Measurements from ENCODE around the gene PGA4.

The PGA4 gene

DNA sequence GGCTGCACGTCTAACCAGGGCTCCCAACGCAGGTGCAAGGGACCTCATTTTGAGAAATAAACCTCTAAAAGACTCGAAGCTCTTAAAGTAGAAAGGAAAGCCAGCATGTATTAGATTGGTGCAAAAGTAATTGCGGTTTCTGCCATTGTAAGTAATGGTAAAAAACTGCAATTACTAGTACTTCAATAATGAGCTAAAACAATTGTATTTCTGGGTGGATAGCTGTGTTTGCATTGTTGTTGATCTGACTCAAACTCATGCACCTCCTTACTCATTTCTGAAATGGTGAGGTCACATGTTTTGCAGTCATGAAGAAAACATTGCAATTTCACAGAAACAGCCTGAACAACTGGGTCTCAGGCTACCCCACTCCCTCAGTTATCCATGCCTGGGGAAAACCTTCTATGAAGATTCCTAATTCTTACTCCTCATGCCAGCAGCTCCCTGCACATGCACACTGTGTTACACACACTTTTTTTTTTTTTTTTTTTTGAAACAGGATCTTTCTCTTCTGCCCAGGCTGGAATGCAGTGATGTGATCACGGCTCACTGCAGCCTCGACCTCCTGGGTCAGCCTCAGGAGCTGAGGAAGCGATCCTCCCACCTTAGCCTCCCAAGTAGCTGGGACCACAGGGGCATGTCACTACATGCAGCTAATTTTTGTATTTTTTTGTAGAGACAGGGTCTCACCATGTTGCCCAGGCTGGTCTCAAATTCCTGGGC lies 48.4 kb downstream of the PGA4 start:
- H3K27me3 ChIP-seq (ENCODE audit: insufficient read depth, low read length, poor library complexity), result peaks cover under 1% of the 10 kb centered on the region
- H3K79me2 ChIP-seq (ENCODE audit: insufficient read depth, low read length), result no peaks in the 10 kb centered on the region
- no peak for TF ChIP-seq EZH2 (IDR thresholded peaks at IDR 0.05; ENCODE audit: borderline replicate concordance, low read depth, low read length, severe bottlenecking)
- TF ChIP-seq, protein P1, sequence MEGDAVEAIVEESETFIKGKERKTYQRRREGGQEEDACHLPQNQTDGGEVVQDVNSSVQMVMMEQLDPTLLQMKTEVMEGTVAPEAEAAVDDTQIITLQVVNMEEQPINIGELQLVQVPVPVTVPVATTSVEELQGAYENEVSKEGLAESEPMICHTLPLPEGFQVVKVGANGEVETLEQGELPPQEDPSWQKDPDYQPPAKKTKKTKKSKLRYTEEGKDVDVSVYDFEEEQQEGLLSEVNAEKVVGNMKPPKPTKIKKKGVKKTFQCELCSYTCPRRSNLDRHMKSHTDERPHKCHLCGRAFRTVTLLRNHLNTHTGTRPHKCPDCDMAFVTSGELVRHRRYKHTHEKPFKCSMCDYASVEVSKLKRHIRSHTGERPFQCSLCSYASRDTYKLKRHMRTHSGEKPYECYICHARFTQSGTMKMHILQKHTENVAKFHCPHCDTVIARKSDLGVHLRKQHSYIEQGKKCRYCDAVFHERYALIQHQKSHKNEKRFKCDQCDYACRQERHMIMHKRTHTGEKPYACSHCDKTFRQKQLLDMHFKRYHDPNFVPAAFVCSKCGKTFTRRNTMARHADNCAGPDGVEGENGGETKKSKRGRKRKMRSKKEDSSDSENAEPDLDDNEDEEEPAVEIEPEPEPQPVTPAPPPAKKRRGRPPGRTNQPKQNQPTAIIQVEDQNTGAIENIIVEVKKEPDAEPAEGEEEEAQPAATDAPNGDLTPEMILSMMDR (IDR thresholded peaks at IDR 0.05; ENCODE audit: borderline replicate concordance, extremely low read depth, low read length, poor library complexity, severe bottlenecking), result no peak
- peaks cover 6% of the 10 kb centered on the region; the same call in 1 of the 2 replicates for H4K20me1 ChIP-seq (ENCODE audit: insufficient read depth, low read length)
- DNase-seq, result no peak
- H3K36me3 ChIP-seq (ENCODE audit: insufficient read depth, low read length), result no peaks in the 10 kb centered on the region
- no peak for ATAC-seq (ENCODE audit: insufficient read depth, low read depth)
- H3K4me3 ChIP-seq (ENCODE audit: low read depth in 1 of 2, low read length in 2 of 2), result no peak overlapping the region
- H3K27ac ChIP-seq (ENCODE audit: low read length), result no peak overlapping the region
- no peak overlapping the region for H2AFZ ChIP-seq (ENCODE audit: low read depth, low read length)
- no peak overlapping the region for H3K9ac ChIP-seq (ENCODE audit: low read depth, low read length)
- H3K4me2 ChIP-seq (ENCODE audit: insufficient read depth, low read length), result no peak overlapping the region
- no peaks in the 10 kb centered on the region for H3K4me1 ChIP-seq (ENCODE audit: insufficient read depth, low read length)
- no peaks in the 10 kb centered on the region for H3K9me3 ChIP-seq (ENCODE audit: insufficient read depth, low read length, severe bottlenecking)

DNA sequence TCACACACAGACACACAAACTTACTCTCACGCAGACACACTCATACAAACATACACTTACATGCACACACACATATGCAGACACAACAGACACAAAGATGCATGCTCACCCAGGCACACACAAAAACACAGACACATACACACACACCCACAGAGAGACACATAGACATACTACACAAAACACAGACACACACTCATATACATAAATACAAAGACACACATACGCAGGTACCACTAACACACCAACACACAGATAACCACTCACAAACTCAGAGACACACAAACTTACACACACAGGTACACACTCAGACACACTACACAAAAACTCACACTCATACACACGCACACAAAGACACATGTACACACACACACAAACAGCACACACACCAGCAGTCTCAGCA lies 50.6 kb downstream of the PGA4 start:
- Histone ChIP-seq H3K4me3 (ENCODE audit: low read depth in 1 of 2, low read length in 2 of 2) (no peak overlapping the region), H4K20me1 (ENCODE audit: insufficient read depth, low read length) (peaks cover 6% of the 10 kb centered on the region; the same call in 1 of the 2 replicates), H3K27me3 (ENCODE audit: insufficient read depth, low read length, poor library complexity) (peaks cover 7% of the 10 kb centered on the region), H3K36me3 (ENCODE audit: insufficient read depth, low read length) (no peaks in the 10 kb centered on the region), H3K4me2 (ENCODE audit: insufficient read depth, low read length) (no peak overlapping the region), H2AFZ (ENCODE audit: low read depth, low read length) (no peak overlapping the region), H3K9me3 (ENCODE audit: insufficient read depth, low read length, severe bottlenecking) (no peaks in the 10 kb centered on the region), H3K79me2 (ENCODE audit: insufficient read depth, low read length) (no peaks in the 10 kb centered on the region), H3K27ac (ENCODE audit: low read length) (no peak overlapping the region), H3K9ac (ENCODE audit: low read depth, low read length) (no peak overlapping the region), H3K4me1 (ENCODE audit: insufficient read depth, low read length) (no peaks in the 10 kb centered on the region)
- no peak for TF ChIP-seq EZH2 (IDR thresholded peaks at IDR 0.05; ENCODE audit: borderline replicate concordance, low read depth, low read length, severe bottlenecking)
- TF ChIP-seq, protein P1 (IDR thresholded peaks at IDR 0.05; ENCODE audit: borderline replicate concordance, extremely low read depth, low read length, poor library complexity, severe bottlenecking), result no peak
- no peak for ATAC-seq (ENCODE audit: insufficient read depth, low read depth)
- DNase-seq, result no peak

DNA sequence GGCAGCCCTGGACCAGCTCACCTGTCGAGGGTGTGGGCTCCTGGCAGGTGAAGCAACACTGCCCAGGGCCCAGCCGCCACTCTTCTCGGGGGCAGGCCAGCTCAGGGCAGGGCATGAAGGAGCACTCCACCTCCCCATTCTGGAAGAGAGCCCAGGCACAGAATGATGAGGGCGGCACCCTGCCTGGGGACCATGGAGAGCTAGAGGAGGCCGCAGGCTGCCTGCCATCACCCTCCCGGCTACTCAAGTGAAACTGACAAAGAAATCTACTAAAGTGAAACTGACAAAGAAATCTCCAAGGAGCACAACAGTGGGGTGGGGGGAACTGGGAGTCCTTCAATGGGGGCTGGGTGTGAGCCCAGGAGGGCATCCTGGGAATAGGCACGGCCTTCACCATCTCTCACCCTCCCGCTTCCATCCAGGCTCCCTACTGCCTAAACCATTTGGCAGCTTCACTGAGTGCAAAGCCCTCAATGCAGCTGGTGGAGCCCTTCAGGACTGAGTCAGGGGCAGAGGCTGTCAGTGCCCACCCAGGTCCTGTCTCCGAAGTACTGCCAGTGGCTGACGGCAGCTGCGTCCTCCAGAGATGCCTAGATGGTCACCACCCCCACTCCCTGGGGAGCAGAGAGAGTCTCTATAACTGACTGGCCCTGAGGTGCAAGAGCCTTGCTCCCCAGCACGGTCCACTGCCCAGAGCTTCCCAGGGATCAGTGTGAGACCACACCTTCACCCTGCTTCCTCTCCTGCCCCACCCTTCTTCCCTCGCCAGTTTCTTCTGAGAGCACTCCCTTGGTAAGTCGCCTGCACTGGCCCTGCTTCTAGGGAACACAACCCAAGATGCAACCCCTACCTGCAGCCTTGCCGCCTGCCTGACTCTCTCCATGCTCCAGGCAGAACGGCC lies 51.3 kb downstream of the PGA4 start:
- DNase-seq (no peak), ATAC-seq (ENCODE audit: insufficient read depth, low read depth) (no peak; the same call in 2 of the 3 replicates)
- no peak for TF ChIP-seq EZH2 (IDR thresholded peaks at IDR 0.05; ENCODE audit: borderline replicate concordance, low read depth, low read length, severe bottlenecking)
- TF ChIP-seq, protein P1 (IDR thresholded peaks at IDR 0.05; ENCODE audit: borderline replicate concordance, extremely low read depth, low read length, poor library complexity, severe bottlenecking), result no peak
- H3K27me3 ChIP-seq (ENCODE audit: insufficient read depth, low read length, poor library complexity), result peaks cover 7% of the 10 kb centered on the region
- H3K36me3 ChIP-seq (ENCODE audit: insufficient read depth, low read length), result no peaks in the 10 kb centered on the region
- no peaks in the 10 kb centered on the region for H3K4me1 ChIP-seq (ENCODE audit: insufficient read depth, low read length)
- no peak overlapping the region for H3K27ac ChIP-seq (ENCODE audit: low read length)
- H3K9me3 ChIP-seq (ENCODE audit: insufficient read depth, low read length, severe bottlenecking), result no peaks in the 10 kb centered on the region
- no peaks in the 10 kb centered on the region for H3K79me2 ChIP-seq (ENCODE audit: insufficient read depth, low read length)
- H4K20me1 ChIP-seq (ENCODE audit: insufficient read depth, low read length), result peaks cover 6% of the 10 kb centered on the region; the same call in 1 of the 2 replicates
- no peak overlapping the region for H3K4me2 ChIP-seq (ENCODE audit: insufficient read depth, low read length)
- no peak overlapping the region for H3K4me3 ChIP-seq (ENCODE audit: low read depth in 1 of 2, low read length in 2 of 2)
- H2AFZ ChIP-seq (ENCODE audit: low read depth, low read length), result no peak overlapping the region
- no peak overlapping the region for H3K9ac ChIP-seq (ENCODE audit: low read depth, low read length)
